Measurements from ENCODE around the gene OR10H4. TPM values are rescaled to one million over a fixed set of nuclear protein-coding genes. Genes with fewer than 3 reads are reported as not detected.

OR10H4 gene
- total and polyA plus RNA-seq, 7 donors = not detected

DNA sequence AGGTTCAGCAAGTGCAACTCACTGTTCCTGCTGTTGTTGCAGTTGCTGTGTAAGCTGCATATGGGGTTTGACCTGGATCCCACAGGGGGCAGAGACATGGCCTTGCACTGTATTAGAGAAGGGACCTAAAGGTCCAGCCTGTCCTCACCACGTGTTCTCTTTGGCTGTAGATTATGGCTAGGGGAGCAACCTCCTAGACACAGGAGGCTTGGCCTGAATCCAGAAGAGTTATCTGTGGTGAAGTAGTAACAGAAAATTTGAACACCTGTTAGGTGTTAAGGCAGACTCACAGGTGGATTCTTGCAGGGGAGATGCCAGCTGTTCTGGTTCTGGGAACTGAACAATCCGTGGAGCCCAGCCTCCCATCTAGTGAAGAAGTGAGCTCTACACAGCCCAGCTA is 11.0 kb upstream of the OR10H4 start:
- H3K36me3 ChIP-seq (ENCODE audit: insufficient read depth in 1 of 2, low read depth in 1 of 2) = no peaks in the 10 kb centered on the region
- WGBS, 3 donors = 48 to 70% (median 58%) methylated on average over 2 of the region's 2 CpGs
- peaks cover 0 to 7% (median 1%) of the 10 kb centered on the region in 3 donors for H3K27me3 ChIP-seq (ENCODE audit: insufficient read depth in 3 of 3, low read length in 2 of 3)
- no peak for ATAC-seq
- TF ChIP-seq, protein P1, sequence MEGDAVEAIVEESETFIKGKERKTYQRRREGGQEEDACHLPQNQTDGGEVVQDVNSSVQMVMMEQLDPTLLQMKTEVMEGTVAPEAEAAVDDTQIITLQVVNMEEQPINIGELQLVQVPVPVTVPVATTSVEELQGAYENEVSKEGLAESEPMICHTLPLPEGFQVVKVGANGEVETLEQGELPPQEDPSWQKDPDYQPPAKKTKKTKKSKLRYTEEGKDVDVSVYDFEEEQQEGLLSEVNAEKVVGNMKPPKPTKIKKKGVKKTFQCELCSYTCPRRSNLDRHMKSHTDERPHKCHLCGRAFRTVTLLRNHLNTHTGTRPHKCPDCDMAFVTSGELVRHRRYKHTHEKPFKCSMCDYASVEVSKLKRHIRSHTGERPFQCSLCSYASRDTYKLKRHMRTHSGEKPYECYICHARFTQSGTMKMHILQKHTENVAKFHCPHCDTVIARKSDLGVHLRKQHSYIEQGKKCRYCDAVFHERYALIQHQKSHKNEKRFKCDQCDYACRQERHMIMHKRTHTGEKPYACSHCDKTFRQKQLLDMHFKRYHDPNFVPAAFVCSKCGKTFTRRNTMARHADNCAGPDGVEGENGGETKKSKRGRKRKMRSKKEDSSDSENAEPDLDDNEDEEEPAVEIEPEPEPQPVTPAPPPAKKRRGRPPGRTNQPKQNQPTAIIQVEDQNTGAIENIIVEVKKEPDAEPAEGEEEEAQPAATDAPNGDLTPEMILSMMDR (IDR thresholded peaks at IDR 0.05) = no peak
- H3K4me1 ChIP-seq = no peaks in the 10 kb centered on the region
- H3K9me3 ChIP-seq = no peaks in the 10 kb centered on the region
- no peak overlapping the region for H3K4me3 ChIP-seq
- DNase-seq = no peak
- H3K27ac ChIP-seq = no peak overlapping the region
- intact Hi-C loops (cut with DNase I) = no loop called here

DNA sequence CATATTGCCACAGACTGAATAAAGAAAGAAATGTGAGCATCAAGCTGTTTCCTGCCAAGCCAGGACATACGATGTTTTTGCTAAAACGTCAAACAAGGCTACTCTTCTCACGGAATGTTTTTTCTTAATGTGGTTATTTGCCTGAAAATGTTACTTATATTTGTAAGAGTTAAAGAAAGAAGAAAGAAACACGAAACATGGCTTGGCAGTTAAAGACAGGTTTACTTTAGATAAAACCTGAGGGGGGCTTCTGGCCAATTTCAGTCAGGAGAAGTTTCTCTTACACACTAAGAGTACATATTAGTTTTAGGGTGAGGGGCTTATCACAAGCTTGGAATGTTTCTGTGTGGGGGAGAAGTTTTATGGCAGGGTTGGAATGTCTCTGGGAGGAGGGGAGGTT is 4.4 kb upstream of the OR10H4 start:
- peaks cover 20% of the 10 kb centered on the region for H3K9me3 ChIP-seq
- TF ChIP-seq, protein P1 (IDR thresholded peaks at IDR 0.05) = no peak
- WGBS, 3 donors = 59 to 67% (median 63%) methylated on average over 4 of the region's 4 CpGs
- no peak overlapping the region for H3K27ac ChIP-seq
- no peaks in the 10 kb centered on the region for H3K36me3 ChIP-seq (ENCODE audit: insufficient read depth in 1 of 2, low read depth in 1 of 2)
- peaks cover 0 to 1% (median 0%) of the 10 kb centered on the region in 3 donors for H3K27me3 ChIP-seq (ENCODE audit: insufficient read depth in 3 of 3, low read length in 2 of 3)
- no peak overlapping the region for H3K4me3 ChIP-seq
- intact Hi-C loops (cut with DNase I) = no loop called here
- no peaks in the 10 kb centered on the region for H3K4me1 ChIP-seq
- DNase-seq (no peak), ATAC-seq (no peak)

DNA sequence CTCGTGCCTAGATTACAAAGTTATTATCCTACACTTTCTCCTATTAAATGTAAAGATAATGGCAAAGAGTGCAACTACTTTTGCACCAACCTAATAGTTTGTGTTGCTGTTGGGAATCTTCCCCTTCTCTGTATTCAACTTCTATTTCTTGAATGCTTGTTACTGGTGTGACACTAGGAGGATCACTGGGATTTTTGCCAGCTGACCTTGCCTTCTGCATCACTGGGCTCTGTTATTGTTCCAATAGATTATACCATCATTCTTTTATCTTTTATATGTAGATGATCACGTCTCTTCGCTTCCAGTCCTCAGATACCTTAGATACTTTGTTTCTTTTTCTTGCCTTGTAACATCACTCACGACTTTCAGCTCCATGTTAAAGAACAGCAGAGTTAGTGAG is 3.5 kb upstream of the OR10H4 start:
- H3K4me3 ChIP-seq = no peak overlapping the region
- no peaks in the 10 kb centered on the region for H3K36me3 ChIP-seq (ENCODE audit: insufficient read depth in 1 of 2, low read depth in 1 of 2)
- TF ChIP-seq, protein P1 (IDR thresholded peaks at IDR 0.05) = no peak
- 37 to 38% (median 38%) methylated on average over 4 of the region's 4 CpGs for WGBS, 3 donors
- H3K4me1 ChIP-seq = no peaks in the 10 kb centered on the region
- H3K27ac ChIP-seq = no peak overlapping the region
- no peaks in the 10 kb centered on the region for H3K27me3 ChIP-seq (ENCODE audit: insufficient read depth in 3 of 3, low read length in 2 of 3)
- no peak for DNase-seq
- ATAC-seq = no peak
- intact Hi-C loops (cut with DNase I) = no loop called here
- peaks cover 27% of the 10 kb centered on the region for H3K9me3 ChIP-seq

DNA sequence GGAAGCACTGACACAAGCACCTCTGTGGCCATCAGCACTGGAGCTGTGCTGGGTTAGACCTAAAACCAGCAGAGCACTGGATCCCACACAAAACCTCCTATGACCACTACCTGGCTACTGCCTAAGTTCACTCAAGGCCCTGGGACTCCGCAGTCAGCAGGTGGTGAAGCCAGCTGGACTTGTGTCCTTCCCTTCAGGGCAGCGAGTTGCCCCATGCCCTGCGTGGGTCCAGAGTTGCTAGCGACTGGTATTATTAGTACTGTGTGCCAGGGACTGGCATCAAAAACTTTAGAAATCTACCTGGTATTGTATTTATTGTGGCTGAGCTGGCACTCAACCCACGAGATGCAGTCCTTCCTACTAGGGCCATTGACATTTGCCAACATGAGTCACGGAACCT is 6.0 kb downstream of the OR10H4 start:
- DNase-seq (no peak), ATAC-seq (no peak)
- WGBS, 3 donors = 81 to 83% (median 81%) methylated on average over 6 of the region's 6 CpGs
- Histone ChIP-seq H3K27ac (no peak overlapping the region), H3K9me3 (peaks cover 4% of the 10 kb centered on the region), H3K4me3 (no peak overlapping the region), H3K4me1 (no peaks in the 10 kb centered on the region), H3K36me3 (ENCODE audit: insufficient read depth in 1 of 2, low read depth in 1 of 2) (no peaks in the 10 kb centered on the region), H3K27me3 (ENCODE audit: insufficient read depth in 3 of 3, low read length in 2 of 3) (peaks cover 0 to 18% (median 2%) of the 10 kb centered on the region in 3 donors)
- intact Hi-C loops (cut with DNase I) = no loop called here
- TF ChIP-seq, protein P1 (IDR thresholded peaks at IDR 0.05) = no peak

DNA sequence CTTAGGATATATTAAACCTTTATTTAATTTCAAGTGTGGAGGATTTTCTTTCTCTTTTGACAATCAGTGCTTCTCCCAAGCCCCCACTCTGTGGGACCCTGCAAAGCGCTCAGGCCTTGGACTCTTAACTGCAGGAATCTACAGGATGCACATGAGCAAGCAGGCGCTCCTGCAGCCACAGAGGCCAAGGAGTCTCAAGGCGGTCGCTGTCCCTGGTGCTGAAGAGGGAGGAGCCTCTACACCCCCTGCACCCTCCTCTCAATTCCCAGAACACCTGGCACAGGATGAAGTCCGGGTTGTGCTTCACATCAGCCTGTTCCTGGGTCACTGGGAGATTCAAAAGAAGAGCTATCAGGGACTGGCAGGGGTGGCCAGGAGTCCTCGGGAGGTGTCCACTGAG is 13.5 kb downstream of the OR10H4 start:
- TF ChIP-seq, protein P1 (IDR thresholded peaks at IDR 0.05) = no peak
- Histone ChIP-seq H3K4me1 (no peaks in the 10 kb centered on the region), H3K27ac (no peak overlapping the region), H3K27me3 (ENCODE audit: insufficient read depth in 3 of 3, low read length in 2 of 3) (no peaks in the 10 kb centered on the region), H3K36me3 (ENCODE audit: insufficient read depth in 1 of 2, low read depth in 1 of 2) (no peaks in the 10 kb centered on the region), H3K4me3 (no peak overlapping the region), H3K9me3 (peaks cover 4% of the 10 kb centered on the region)
- 61 to 79% (median 70%) methylated on average over 6 of the region's 6 CpGs for WGBS, 3 donors
- DNase-seq (no peak), ATAC-seq (no peak)
- intact Hi-C loops (cut with DNase I) = no loop called here
